ENCODE results near the gene HIF1AN.

HIF1AN gene

DNA sequence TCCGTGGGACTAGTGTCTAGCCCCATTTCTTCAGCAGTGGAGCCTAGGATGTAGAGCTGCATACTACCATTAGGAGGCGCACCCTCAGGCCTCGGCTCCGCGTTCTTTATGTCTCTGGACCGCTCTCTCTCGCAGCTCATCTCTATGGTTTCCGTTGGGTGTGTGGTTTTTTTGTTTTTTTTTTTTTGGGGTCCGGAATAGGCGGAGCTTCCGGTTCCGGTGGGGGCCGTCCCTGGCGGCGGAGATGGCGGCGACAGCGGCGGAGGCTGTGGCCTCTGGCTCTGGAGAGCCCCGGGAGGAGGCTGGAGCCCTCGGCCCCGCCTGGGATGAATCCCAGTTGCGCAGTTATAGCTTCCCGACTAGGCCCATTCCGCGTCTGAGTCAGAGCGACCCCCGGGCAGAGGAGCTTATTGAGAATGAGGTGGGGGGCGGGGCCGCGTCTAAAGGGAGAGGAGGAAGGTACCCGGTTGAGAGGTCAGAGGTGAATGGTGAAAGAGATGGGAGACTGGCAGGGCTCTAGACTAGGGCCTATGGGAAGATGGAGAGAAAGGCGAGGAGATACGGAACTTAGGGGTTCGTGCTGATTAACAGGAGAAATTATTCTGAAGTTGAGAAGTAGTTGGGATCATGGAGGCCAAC is at the start of gene HIF1AN:
Gene HIF1AN (plus strand): TSS at position 229 of the 639 bp plus-strand sequence. CDS start 16 bp downstream, at position 245.
- Histone ChIP-seq H3K9ac (ENCODE audit: low read depth, low read length) (peak within 1 kb of the TSS; percentile 81; the same call in 1 of the 2 replicates), H3K27ac (ENCODE audit: low read length) (no peak within 1 kb of the TSS), H3K27me3 (ENCODE audit: insufficient read depth, low read length) (no peaks in the 10 kb centered on the region), H3K4me3 (ENCODE audit: low read length) (peak within 1 kb of the TSS; percentile 88), H3K9me3 (ENCODE audit: insufficient read depth, low read depth, low read length) (no peaks in the 10 kb centered on the region), H3K4me1 (ENCODE audit: insufficient read depth, low read length) (peaks cover 6% of the 10 kb centered on the region; the same call in 1 of the 2 replicates), H3K36me3 (ENCODE audit: insufficient read depth, low read depth, low read length) (peaks cover 35% of the 10 kb centered on the region)

GRCh38 chr10:100487529-100487928 is 48.2 kb upstream of the HIF1AN start:
- H3K27me3 ChIP-seq (ENCODE audit: insufficient read depth, low read length), result peaks cover 97% of the 10 kb centered on the region
- H3K4me3 ChIP-seq (ENCODE audit: low read length), result no peak overlapping the region
- no peak overlapping the region for H3K27ac ChIP-seq (ENCODE audit: low read length)
- no peaks in the 10 kb centered on the region for H3K9me3 ChIP-seq (ENCODE audit: insufficient read depth, low read depth, low read length)
- no peak overlapping the region for H3K9ac ChIP-seq (ENCODE audit: low read depth, low read length)
- peaks cover 23% of the 10 kb centered on the region for H3K4me1 ChIP-seq (ENCODE audit: insufficient read depth, low read length)
- no peaks in the 10 kb centered on the region for H3K36me3 ChIP-seq (ENCODE audit: insufficient read depth, low read depth, low read length)

- Histone ChIP-seq H3K9ac (ENCODE audit: low read depth, low read length) (no peak overlapping the region), H3K4me1 (ENCODE audit: insufficient read depth, low read length) (peaks cover 18% of the 10 kb centered on the region), H3K27ac (ENCODE audit: low read length) (no peak overlapping the region), H3K4me3 (ENCODE audit: low read length) (no peak overlapping the region), H3K27me3 (ENCODE audit: insufficient read depth, low read length) (peaks cover 95% of the 10 kb centered on the region), H3K9me3 (ENCODE audit: insufficient read depth, low read depth, low read length) (no peaks in the 10 kb centered on the region), H3K36me3 (ENCODE audit: insufficient read depth, low read depth, low read length) (no peaks in the 10 kb centered on the region)
These were observed 46.3 kb upstream of the HIF1AN start for GRCh38 chr10:100489396-100489795.

GRCh38 chr10:100490531-100490930 is 45.2 kb upstream of the HIF1AN start:
- Histone ChIP-seq H3K4me1 (ENCODE audit: insufficient read depth, low read length) (peaks cover 9% of the 10 kb centered on the region), H3K27me3 (ENCODE audit: insufficient read depth, low read length) (peaks cover 93% of the 10 kb centered on the region), H3K4me3 (ENCODE audit: low read length) (no peak overlapping the region), H3K27ac (ENCODE audit: low read length) (no peak overlapping the region), H3K9me3 (ENCODE audit: insufficient read depth, low read depth, low read length) (no peaks in the 10 kb centered on the region), H3K36me3 (ENCODE audit: insufficient read depth, low read depth, low read length) (no peaks in the 10 kb centered on the region), H3K9ac (ENCODE audit: low read depth, low read length) (no peak overlapping the region)

DNA sequence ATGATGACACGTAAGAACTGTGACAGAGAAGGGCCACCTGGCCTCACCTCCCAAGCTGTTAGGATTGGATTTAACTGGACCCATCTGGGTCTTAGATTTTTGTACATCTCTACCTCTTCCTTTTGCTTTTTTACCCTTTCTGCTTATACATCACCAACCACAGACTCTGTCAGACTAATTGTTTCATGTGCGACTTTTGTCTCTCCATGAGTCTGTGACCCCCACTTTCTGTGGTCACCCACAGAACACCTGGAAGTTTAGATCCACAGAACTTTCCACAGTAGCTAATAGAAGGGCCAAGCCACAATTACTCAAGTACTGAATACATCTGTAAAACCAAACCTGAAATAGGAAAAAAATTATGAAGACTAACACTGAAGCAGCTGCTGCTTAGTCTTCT is 39.2 kb upstream of the HIF1AN start:
- no peaks in the 10 kb centered on the region for H3K36me3 ChIP-seq (ENCODE audit: insufficient read depth, low read depth, low read length)

DNA sequence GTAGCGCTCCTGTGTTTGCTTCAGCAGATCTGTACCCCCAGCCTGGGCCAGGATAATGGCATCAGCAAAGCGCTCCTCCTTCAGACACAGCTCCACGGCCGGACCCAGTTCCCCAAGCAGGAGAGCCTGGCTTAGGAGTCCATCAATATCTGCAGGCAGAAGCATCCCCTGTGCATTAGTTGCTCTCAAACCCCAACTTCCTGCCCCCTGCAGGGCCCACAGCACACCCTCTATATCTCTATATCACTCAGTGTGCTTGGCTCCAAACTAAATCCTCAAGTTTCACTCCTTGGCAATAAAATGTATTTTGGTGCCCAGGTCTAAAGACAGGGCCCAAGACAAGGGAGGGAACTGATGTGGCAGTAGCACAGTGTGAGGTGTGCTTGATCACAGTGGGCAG is 37.7 kb upstream of the HIF1AN start:
- Histone ChIP-seq H3K27me3 (ENCODE audit: insufficient read depth, low read length) (peaks cover 58% of the 10 kb centered on the region), H3K4me3 (ENCODE audit: low read length) (no peak overlapping the region), H3K36me3 (ENCODE audit: insufficient read depth, low read depth, low read length) (no peaks in the 10 kb centered on the region), H3K9me3 (ENCODE audit: insufficient read depth, low read depth, low read length) (no peaks in the 10 kb centered on the region), H3K9ac (ENCODE audit: low read depth, low read length) (no peak overlapping the region), H3K27ac (ENCODE audit: low read length) (no peak overlapping the region), H3K4me1 (ENCODE audit: insufficient read depth, low read length) (no peaks in the 10 kb centered on the region)

More for the DNA sequence above, 39.2 kb upstream of the HIF1AN start:
- peaks cover 71% of the 10 kb centered on the region for H3K27me3 ChIP-seq (ENCODE audit: insufficient read depth, low read length)
- H3K9me3 ChIP-seq (ENCODE audit: insufficient read depth, low read depth, low read length), result no peaks in the 10 kb centered on the region
- no peaks in the 10 kb centered on the region for H3K4me1 ChIP-seq (ENCODE audit: insufficient read depth, low read length)
- H3K27ac ChIP-seq (ENCODE audit: low read length), result no peak overlapping the region
- H3K4me3 ChIP-seq (ENCODE audit: low read length), result no peak overlapping the region
- no peak overlapping the region for H3K9ac ChIP-seq (ENCODE audit: low read depth, low read length)

GRCh38 chr10:100501423-100501822 is 34.3 kb upstream of the HIF1AN start:
- H3K9ac ChIP-seq (ENCODE audit: low read depth, low read length), result no peak overlapping the region
- no peak overlapping the region for H3K4me3 ChIP-seq (ENCODE audit: low read length)
- H3K27ac ChIP-seq (ENCODE audit: low read length), result no peak overlapping the region
- H3K36me3 ChIP-seq (ENCODE audit: insufficient read depth, low read depth, low read length), result no peaks in the 10 kb centered on the region
- peaks cover 28% of the 10 kb centered on the region for H3K27me3 ChIP-seq (ENCODE audit: insufficient read depth, low read length)
- no peaks in the 10 kb centered on the region for H3K4me1 ChIP-seq (ENCODE audit: insufficient read depth, low read length)
- H3K9me3 ChIP-seq (ENCODE audit: insufficient read depth, low read depth, low read length), result no peaks in the 10 kb centered on the region

- Histone ChIP-seq H3K27ac (ENCODE audit: low read length) (no peak overlapping the region), H3K36me3 (ENCODE audit: insufficient read depth, low read depth, low read length) (no peaks in the 10 kb centered on the region), H3K9ac (ENCODE audit: low read depth, low read length) (no peak overlapping the region), H3K9me3 (ENCODE audit: insufficient read depth, low read depth, low read length) (no peaks in the 10 kb centered on the region), H3K4me1 (ENCODE audit: insufficient read depth, low read length) (no peaks in the 10 kb centered on the region), H3K27me3 (ENCODE audit: insufficient read depth, low read length) (peaks cover 23% of the 10 kb centered on the region; the same call in 1 of the 2 replicates), H3K4me3 (ENCODE audit: low read length) (no peak overlapping the region)
These were observed 32.7 kb upstream of the HIF1AN start for GRCh38 chr10:100502926-100503494.

DNA sequence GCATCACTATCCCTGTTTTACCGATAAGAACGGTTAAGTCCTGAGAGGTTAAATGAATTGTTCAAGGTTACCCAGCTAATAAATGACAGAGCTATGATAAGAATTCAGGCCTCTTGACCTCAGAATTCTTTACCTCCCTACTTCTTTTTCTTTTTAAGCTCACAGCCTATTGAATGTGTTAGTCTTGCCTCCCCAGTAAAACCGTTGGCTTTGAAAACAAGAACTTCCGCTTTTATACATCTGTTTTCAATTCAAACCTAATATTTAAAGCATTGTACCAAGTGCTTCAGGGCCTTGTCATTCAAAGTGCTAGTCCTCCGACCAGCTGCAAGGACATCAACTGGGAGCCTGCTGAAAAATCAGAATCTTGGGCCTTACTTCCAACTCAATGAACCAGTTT is 31.6 kb upstream of the HIF1AN start:
- no peaks in the 10 kb centered on the region for H3K36me3 ChIP-seq (ENCODE audit: insufficient read depth, low read depth, low read length)
- no peaks in the 10 kb centered on the region for H3K9me3 ChIP-seq (ENCODE audit: insufficient read depth, low read depth, low read length)
- peaks cover 16% of the 10 kb centered on the region; the same call in 1 of the 2 replicates for H3K27me3 ChIP-seq (ENCODE audit: insufficient read depth, low read length)
- H3K4me1 ChIP-seq (ENCODE audit: insufficient read depth, low read length), result no peaks in the 10 kb centered on the region
- H3K27ac ChIP-seq (ENCODE audit: low read length), result no peak overlapping the region
- H3K9ac ChIP-seq (ENCODE audit: low read depth, low read length), result no peak overlapping the region
- no peak overlapping the region for H3K4me3 ChIP-seq (ENCODE audit: low read length)

- Histone ChIP-seq H3K27ac (ENCODE audit: low read length) (no peak overlapping the region), H3K4me3 (ENCODE audit: low read length) (no peak overlapping the region), H3K9me3 (ENCODE audit: insufficient read depth, low read depth, low read length) (no peaks in the 10 kb centered on the region), H3K9ac (ENCODE audit: low read depth, low read length) (no peak overlapping the region), H3K27me3 (ENCODE audit: insufficient read depth, low read length) (peaks cover 16% of the 10 kb centered on the region; the same call in 1 of the 2 replicates), H3K36me3 (ENCODE audit: insufficient read depth, low read depth, low read length) (no peaks in the 10 kb centered on the region), H3K4me1 (ENCODE audit: insufficient read depth, low read length) (no peaks in the 10 kb centered on the region)
These were observed 30.6 kb upstream of the HIF1AN start for GRCh38 chr10:100505164-100505563.

DNA sequence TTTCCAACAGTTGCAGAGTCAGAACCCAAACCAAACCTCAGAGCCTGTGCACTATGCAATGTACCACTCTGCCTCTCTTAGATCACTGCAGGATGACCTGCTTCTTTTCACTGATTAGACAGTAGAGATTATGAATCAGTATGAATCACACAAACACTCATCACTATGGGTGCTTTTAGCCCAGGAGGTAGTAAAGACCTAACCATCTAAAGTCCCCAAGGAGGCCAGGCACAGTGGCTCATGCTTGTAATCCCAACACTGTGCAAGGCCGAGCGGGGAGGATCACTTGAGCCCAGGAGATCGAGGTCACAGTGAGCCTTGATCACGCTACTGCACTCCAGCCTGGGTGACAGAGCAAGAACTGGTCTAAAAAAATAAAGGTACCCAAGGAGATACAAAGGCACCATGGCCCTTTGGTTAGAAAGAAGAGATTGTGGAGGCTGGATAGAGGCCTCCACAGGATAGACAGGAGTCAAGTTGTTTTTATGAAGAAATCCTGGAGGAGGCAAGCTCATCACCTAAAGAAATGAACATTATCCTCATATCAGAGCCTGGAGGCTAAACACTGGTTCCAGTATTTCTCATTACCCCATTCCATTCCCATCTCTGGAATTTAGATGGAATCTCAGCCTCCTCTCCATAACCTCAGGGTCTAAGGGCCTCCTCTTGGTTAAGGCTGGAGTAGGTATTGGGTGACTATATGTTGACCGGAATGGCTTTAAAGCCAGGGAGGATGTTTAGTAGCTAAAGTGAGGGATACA is 29.0 kb upstream of the HIF1AN start:
- no peak overlapping the region for H3K4me3 ChIP-seq (ENCODE audit: low read length)
- peaks cover 11% of the 10 kb centered on the region; the same call in 1 of the 2 replicates for H3K27me3 ChIP-seq (ENCODE audit: insufficient read depth, low read length)
- no peaks in the 10 kb centered on the region for H3K9me3 ChIP-seq (ENCODE audit: insufficient read depth, low read depth, low read length)
- no peaks in the 10 kb centered on the region for H3K36me3 ChIP-seq (ENCODE audit: insufficient read depth, low read depth, low read length)
- no peak overlapping the region for H3K27ac ChIP-seq (ENCODE audit: low read length)
- H3K4me1 ChIP-seq (ENCODE audit: insufficient read depth, low read length), result no peaks in the 10 kb centered on the region
- H3K9ac ChIP-seq (ENCODE audit: low read depth, low read length), result no peak overlapping the region

GRCh38 chr10:100507357-100507732 is 28.4 kb upstream of the HIF1AN start:
- no peaks in the 10 kb centered on the region for H3K36me3 ChIP-seq (ENCODE audit: insufficient read depth, low read depth, low read length)
- no peaks in the 10 kb centered on the region for H3K9me3 ChIP-seq (ENCODE audit: insufficient read depth, low read depth, low read length)
- no peak overlapping the region for H3K27ac ChIP-seq (ENCODE audit: low read length)
- H3K27me3 ChIP-seq (ENCODE audit: insufficient read depth, low read length), result peaks cover 11% of the 10 kb centered on the region; the same call in 1 of the 2 replicates
- no peak overlapping the region for H3K4me3 ChIP-seq (ENCODE audit: low read length)
- no peak overlapping the region for H3K9ac ChIP-seq (ENCODE audit: low read depth, low read length)
- H3K4me1 ChIP-seq (ENCODE audit: insufficient read depth, low read length), result no peaks in the 10 kb centered on the region
